Panc1 (cell line): Measurements from ENCODE around the gene NSMCE3.

ENCODE experiments used
- SIN3A ChIP-seq: IDR thresholded peaks from 2 replicates; pipeline ENCODE4 v1.6.1; 2012; ENCODE audit warnings: low read depth, mild to moderate bottlenecking, low read length, moderate library complexity, borderline replicate concordance; ENCODE audit not compliant: insufficient read depth
- TF ChIP-seq, protein P1 (sequence below): fragments of 450-650 bp; IDR thresholded peaks from 2 replicates; pipeline ENCODE4 v1.5.1; 2017; ENCODE audit warnings: mild to moderate bottlenecking
- TF ChIP-seq, protein P2 (sequence below), 2 experiments: IDR thresholded peaks; 2 replicates each; pipeline ENCODE4 v1.6.1; 2011 to 2012; ENCODE audit warnings: low read depth in 2 of 2, control low read depth in 1 of 2, low read length in 1 of 2, mild to moderate bottlenecking in 1 of 2, moderate library complexity in 1 of 2; ENCODE audit not compliant: insufficient read depth in 1 of 2

DNA sequence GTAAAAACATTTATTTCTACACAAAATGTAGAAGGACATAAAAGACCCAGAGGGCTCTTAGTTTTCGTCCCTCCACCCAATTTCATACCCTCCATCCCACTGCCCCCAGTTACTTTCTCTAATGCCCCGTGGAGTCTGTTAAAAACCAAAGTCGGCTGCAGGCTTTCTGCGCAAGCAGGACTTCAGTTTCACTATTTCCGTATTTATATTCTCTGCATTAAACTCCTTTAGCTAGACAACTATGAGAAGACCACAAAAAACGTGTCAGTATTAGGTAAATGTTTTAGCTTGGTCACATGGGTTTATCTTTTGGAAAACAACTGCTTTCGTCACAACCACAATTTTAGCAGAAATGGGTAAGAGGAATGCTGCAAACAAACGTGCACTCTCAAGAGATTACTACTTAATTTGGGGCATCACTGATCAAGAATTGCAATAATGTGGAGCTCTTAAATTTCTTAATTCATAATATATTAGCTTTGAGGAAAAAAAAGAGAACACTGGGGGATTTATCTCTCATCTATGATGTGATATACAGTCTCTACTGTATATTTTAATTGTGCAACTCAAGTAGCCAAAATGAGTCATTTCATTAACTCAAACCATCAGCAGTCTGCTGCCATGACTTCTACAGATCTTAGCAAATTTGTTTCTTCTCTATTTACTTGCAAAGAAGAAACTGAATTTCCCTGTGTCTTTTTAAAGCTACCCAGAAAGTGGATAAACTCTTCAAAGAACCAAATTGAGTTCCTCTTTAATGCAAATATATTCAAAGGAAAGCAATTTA is 740 bp upstream of the NSMCE3 start:
- TF ChIP-seq, protein P1, sequence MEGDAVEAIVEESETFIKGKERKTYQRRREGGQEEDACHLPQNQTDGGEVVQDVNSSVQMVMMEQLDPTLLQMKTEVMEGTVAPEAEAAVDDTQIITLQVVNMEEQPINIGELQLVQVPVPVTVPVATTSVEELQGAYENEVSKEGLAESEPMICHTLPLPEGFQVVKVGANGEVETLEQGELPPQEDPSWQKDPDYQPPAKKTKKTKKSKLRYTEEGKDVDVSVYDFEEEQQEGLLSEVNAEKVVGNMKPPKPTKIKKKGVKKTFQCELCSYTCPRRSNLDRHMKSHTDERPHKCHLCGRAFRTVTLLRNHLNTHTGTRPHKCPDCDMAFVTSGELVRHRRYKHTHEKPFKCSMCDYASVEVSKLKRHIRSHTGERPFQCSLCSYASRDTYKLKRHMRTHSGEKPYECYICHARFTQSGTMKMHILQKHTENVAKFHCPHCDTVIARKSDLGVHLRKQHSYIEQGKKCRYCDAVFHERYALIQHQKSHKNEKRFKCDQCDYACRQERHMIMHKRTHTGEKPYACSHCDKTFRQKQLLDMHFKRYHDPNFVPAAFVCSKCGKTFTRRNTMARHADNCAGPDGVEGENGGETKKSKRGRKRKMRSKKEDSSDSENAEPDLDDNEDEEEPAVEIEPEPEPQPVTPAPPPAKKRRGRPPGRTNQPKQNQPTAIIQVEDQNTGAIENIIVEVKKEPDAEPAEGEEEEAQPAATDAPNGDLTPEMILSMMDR, result no peak
- TF ChIP-seq, protein P2, sequence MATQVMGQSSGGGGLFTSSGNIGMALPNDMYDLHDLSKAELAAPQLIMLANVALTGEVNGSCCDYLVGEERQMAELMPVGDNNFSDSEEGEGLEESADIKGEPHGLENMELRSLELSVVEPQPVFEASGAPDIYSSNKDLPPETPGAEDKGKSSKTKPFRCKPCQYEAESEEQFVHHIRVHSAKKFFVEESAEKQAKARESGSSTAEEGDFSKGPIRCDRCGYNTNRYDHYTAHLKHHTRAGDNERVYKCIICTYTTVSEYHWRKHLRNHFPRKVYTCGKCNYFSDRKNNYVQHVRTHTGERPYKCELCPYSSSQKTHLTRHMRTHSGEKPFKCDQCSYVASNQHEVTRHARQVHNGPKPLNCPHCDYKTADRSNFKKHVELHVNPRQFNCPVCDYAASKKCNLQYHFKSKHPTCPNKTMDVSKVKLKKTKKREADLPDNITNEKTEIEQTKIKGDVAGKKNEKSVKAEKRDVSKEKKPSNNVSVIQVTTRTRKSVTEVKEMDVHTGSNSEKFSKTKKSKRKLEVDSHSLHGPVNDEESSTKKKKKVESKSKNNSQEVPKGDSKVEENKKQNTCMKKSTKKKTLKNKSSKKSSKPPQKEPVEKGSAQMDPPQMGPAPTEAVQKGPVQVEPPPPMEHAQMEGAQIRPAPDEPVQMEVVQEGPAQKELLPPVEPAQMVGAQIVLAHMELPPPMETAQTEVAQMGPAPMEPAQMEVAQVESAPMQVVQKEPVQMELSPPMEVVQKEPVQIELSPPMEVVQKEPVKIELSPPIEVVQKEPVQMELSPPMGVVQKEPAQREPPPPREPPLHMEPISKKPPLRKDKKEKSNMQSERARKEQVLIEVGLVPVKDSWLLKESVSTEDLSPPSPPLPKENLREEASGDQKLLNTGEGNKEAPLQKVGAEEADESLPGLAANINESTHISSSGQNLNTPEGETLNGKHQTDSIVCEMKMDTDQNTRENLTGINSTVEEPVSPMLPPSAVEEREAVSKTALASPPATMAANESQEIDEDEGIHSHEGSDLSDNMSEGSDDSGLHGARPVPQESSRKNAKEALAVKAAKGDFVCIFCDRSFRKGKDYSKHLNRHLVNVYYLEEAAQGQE (IDR thresholded peaks at IDR 0.05; ENCODE audit: insufficient read depth in 1 of 2, low read depth in 2 of 2, low read length in 1 of 2), result no peak
- no peak for TF ChIP-seq SIN3A
